HepG2 (cell line): ENCODE measurements around the gene GPC3. TPM values are rescaled to one million over a fixed set of nuclear protein-coding genes. Genes with fewer than 3 reads are reported as not detected.

Experiments
- BORCS8-MEF2B ChIP-seq: sonication (generic); formaldehyde crosslinking; IDR thresholded peaks from 2 replicates; pipeline ENCODE4 v1.8.0; 2022; ENCODE audit warnings: mild to moderate bottlenecking, missing genetic modification reagents
- HMGA1 ChIP-seq: sonication (generic); formaldehyde crosslinking; conservative IDR thresholded peaks from 2 replicates; pipeline ENCODE4 v1.4.0; 2020; ENCODE audit warnings: missing genetic modification reagents
- MED8 ChIP-seq: sonication (generic); formaldehyde crosslinking; IDR thresholded peaks from 2 replicates; pipeline ENCODE4 v1.8.1; 2023; ENCODE audit warnings: mild to moderate bottlenecking, missing genetic modification reagents; ENCODE audit not compliant: insufficient replicate concordance
- NCOR1 ChIP-seq: fragments of 200-600 bp; sonication (generic); IDR thresholded peaks from 2 replicates; pipeline ENCODE4 v1.7.0; 2017; ENCODE audit warnings: antibody characterized with exemption, low read length, borderline replicate concordance
- PBX2 ChIP-seq: IDR thresholded peaks from 2 replicates; pipeline ENCODE4 v1.6.1; 2016; ENCODE audit warnings: control low read depth
- PITX1 ChIP-seq: sonication (generic); formaldehyde crosslinking; IDR thresholded peaks from 2 replicates; pipeline ENCODE4 v1.5.1; 2020; ENCODE audit warnings: mild to moderate bottlenecking, missing genetic modification reagents
- SCMH1 ChIP-seq: sonication (generic); formaldehyde crosslinking; IDR thresholded peaks from 2 replicates; pipeline ENCODE4 v1.9.0; 2021; ENCODE audit warnings: missing genetic modification reagents, mild to moderate bottlenecking, borderline replicate concordance
- SPEN ChIP-seq: sonication (generic); formaldehyde crosslinking; IDR thresholded peaks from 2 replicates; pipeline ENCODE4 v1.5.1; 2020; ENCODE audit warnings: low read depth, mild to moderate bottlenecking, missing genetic modification reagents
- TCF12 ChIP-seq, 2 experiments: fragments of 450-650 bp in 1 of 2; sonication (generic) in 1 of 2; formaldehyde crosslinking in 1 of 2; IDR thresholded peaks; 2 replicates each; pipeline versions ENCODE4 v1.6.1 to v1.8.0; 2017 to 2022; ENCODE audit warnings: antibody characterized with exemption in 1 of 2, mild to moderate bottlenecking in 1 of 2, missing genetic modification reagents in 1 of 2, moderate library complexity in 1 of 2
- ZNF232 ChIP-seq: sonication (generic); formaldehyde crosslinking; IDR thresholded peaks from 2 replicates; pipeline ENCODE4 v1.4.0; 2020; ENCODE audit warnings: missing genetic modification reagents, borderline replicate concordance
- ZNF687 ChIP-seq: sonication (generic); formaldehyde crosslinking; IDR thresholded peaks from 2 replicates; pipeline ENCODE4 v1.5.1; 2020; ENCODE audit warnings: mild to moderate bottlenecking, missing genetic modification reagents, moderate library complexity
- ZNF709 ChIP-seq: sonication (generic); formaldehyde crosslinking; IDR thresholded peaks from 2 replicates; pipeline ENCODE4 v1.5.0; 2020; ENCODE audit warnings: mild to moderate bottlenecking, missing genetic modification reagents
- ZSCAN25 ChIP-seq: sonication (generic); formaldehyde crosslinking; IDR thresholded peaks from 2 replicates; pipeline ENCODE4 v1.8.0; 2022; ENCODE audit warnings: mild to moderate bottlenecking, missing genetic modification reagents
- ZSCAN30 ChIP-seq: sonication (generic); formaldehyde crosslinking; IDR thresholded peaks from 2 replicates; pipeline ENCODE4 v1.5.0; 2020; ENCODE audit warnings: mild to moderate bottlenecking, missing genetic modification reagents
- polyA plus RNA-seq, 8 experiments: library from polyadenylated mRNA; depleted of rRNA in 3 of 8; stranded (reverse) in 7 of 8; unstranded in 1 of 8; fragments of >200 nt; fragmentation: Illumina TruSeq in 4 of 8; extraction: Trizol in 4 of 8; gene quantifications; 2 replicates each; pipeline versions ENCODE4 v1.2.1 to v1.2.3, GENCODE V29; 2011 to 2016; ENCODE audit warnings: low read depth in 4 of 8, missing spikeins in 1 of 8, mixed read lengths in 1 of 8; ENCODE audit not compliant: insufficient read depth in 1 of 8
- total RNA-seq, 5 experiments: library from RNA; depleted of rRNA; stranded (reverse); fragments of >200 nt; fragmentation: Illumina TruSeq; extraction: Trizol; gene quantifications; 2 replicates each; pipeline ENCODE4 v1.2.3, GENCODE V29; 2016; ENCODE audit warnings: low read depth in 1 of 5
- TF ChIP-seq, protein P1 (sequence below): sonication (generic); formaldehyde crosslinking; IDR thresholded peaks from 2 replicates; pipeline ENCODE4 v1.4.0; 2020; ENCODE audit warnings: missing genetic modification reagents
- TF ChIP-seq, protein P2 (sequence below): sonication (generic); formaldehyde crosslinking; IDR thresholded peaks from 2 replicates; pipeline ENCODE4 v1.8.0; 2022; ENCODE audit warnings: missing genetic modification reagents, mild to moderate bottlenecking, borderline replicate concordance
- TF ChIP-seq, protein P3 (sequence below): sonication (generic); formaldehyde crosslinking; IDR thresholded peaks from 2 replicates; pipeline ENCODE4 v1.5.0; 2020; ENCODE audit warnings: missing genetic modification reagents, mild to moderate bottlenecking, borderline replicate concordance

Gene GPC3
- total and polyA plus RNA-seq, 2 of the 13 experiments (the other 11 are each of a cell fraction or from before 2014, with no cell fraction given) = 1,799 to 3,263 TPM

DNA sequence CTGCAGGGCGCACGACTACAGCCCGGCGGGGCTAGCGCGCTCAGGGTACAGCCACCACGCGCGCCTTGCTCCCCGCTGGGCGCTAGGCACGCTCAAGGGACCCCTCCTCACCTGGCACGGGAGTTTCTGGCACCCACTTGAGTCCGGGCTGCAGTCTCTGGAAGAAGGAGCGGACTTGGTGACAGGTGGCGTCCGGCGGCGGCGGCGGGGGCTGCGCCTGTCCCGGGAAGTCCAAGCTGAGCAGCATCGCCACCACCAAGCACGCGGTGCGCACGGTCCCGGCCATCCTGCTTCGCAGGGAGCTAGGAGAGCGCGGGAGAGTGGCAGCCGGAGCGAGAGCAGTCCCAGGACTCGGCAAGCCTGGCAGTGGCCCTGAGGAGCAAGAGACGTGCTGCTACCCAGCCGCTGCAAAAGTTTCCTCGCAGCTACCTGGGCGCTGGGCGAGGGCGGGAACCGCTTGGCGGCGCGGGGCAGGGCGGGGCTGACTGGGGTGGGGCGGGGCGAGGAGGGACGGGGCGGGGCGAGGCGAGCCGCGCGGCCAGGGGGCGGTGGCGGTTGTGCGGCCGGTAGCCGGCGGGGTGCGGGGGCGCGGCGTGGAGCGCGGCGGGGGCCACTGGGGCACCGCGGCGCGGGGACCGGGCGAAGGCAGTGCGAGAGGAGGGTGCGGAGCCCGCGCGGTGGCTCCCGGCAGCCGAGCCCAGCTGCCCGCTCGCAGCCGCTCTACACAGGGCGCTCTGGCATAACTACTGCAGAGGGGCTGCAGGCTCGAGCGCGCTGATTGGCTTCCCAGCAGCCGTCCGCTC, at the start of gene GPC3 (continued):
- peak; percentile 52 for TF ChIP-seq BORCS8-MEF2B
- TF ChIP-seq ZNF709 (CRISPR knock-in tag) = 0 out of 2 replicates have a peak, but pooled peaks have one; percentile 28
- TF ChIP-seq, protein P1, sequence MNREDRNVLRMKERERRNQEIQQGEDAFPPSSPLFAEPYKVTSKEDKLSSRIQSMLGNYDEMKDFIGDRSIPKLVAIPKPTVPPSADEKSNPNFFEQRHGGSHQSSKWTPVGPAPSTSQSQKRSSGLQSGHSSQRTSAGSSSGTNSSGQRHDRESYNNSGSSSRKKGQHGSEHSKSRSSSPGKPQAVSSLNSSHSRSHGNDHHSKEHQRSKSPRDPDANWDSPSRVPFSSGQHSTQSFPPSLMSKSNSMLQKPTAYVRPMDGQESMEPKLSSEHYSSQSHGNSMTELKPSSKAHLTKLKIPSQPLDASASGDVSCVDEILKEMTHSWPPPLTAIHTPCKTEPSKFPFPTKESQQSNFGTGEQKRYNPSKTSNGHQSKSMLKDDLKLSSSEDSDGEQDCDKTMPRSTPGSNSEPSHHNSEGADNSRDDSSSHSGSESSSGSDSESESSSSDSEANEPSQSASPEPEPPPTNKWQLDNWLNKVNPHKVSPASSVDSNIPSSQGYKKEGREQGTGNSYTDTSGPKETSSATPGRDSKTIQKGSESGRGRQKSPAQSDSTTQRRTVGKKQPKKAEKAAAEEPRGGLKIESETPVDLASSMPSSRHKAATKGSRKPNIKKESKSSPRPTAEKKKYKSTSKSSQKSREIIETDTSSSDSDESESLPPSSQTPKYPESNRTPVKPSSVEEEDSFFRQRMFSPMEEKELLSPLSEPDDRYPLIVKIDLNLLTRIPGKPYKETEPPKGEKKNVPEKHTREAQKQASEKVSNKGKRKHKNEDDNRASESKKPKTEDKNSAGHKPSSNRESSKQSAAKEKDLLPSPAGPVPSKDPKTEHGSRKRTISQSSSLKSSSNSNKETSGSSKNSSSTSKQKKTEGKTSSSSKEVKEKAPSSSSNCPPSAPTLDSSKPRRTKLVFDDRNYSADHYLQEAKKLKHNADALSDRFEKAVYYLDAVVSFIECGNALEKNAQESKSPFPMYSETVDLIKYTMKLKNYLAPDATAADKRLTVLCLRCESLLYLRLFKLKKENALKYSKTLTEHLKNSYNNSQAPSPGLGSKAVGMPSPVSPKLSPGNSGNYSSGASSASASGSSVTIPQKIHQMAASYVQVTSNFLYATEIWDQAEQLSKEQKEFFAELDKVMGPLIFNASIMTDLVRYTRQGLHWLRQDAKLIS (CRISPR knock-in tag) = peak; percentile 99
- no peak for TF ChIP-seq SCMH1
- no peak for TF ChIP-seq HMGA1
- no peak for TF ChIP-seq TCF12 (IDR thresholded peaks at IDR 0.05)
- no peak for TF ChIP-seq TCF12 (CRISPR knock-in tag; IDR thresholded peaks at IDR 0.05)
- TF ChIP-seq ZSCAN25 (CRISPR knock-in tag) = no peak
- peak; percentile 45; the same call in 1 of the 2 replicates for TF ChIP-seq SPEN (CRISPR knock-in tag)
- TF ChIP-seq PBX2 = no peak
- TF ChIP-seq NCOR1 = no peak
- TF ChIP-seq, protein P2, sequence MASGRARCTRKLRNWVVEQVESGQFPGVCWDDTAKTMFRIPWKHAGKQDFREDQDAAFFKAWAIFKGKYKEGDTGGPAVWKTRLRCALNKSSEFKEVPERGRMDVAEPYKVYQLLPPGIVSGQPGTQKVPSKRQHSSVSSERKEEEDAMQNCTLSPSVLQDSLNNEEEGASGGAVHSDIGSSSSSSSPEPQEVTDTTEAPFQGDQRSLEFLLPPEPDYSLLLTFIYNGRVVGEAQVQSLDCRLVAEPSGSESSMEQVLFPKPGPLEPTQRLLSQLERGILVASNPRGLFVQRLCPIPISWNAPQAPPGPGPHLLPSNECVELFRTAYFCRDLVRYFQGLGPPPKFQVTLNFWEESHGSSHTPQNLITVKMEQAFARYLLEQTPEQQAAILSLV (CRISPR knock-in tag) = no peak
- TF ChIP-seq, protein P3, sequence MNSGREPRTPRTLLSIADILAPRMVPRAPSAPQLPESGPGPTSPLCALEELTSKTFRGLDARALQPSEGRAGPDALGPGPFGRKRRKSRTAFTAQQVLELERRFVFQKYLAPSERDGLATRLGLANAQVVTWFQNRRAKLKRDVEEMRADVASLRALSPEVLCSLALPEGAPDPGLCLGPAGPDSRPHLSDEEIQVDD = no peak
- TF ChIP-seq PITX1 (CRISPR knock-in tag) = no peak
- TF ChIP-seq MED8 (CRISPR knock-in tag) = peak; percentile 49
- no peak for TF ChIP-seq ZNF232 (CRISPR knock-in tag)
- no peak for TF ChIP-seq ZSCAN30
- peak; percentile 74 for TF ChIP-seq ZNF687 (CRISPR knock-in tag)
